Mesothelial cell of epicardium (in vitro differentiated cells): Measurements from ENCODE around the gene IL37. TPM values are rescaled to one million over a fixed set of nuclear protein-coding genes. Genes with fewer than 3 reads are reported as not detected.

ENCODE experiments used
- DNase-seq, 2 experiments: peaks; one replicate each; pipeline ENCODE4 v3.0.0; 2021; ENCODE audit warnings: low spot score in 2 of 2; ENCODE audit not compliant: unreplicated experiment in 2 of 2
- H3K27ac Mint-ChIP-seq: 2 replicates; pipeline ENCODE4 v1.8.0; 2021; ENCODE audit warnings: mixed read lengths
- H3K27me3 Mint-ChIP-seq: 2 replicates; pipeline ENCODE4 v1.8.0; 2021; ENCODE audit warnings: low read depth, mixed read lengths
- H3K36me3 Mint-ChIP-seq: 2 replicates; pipeline ENCODE4 v1.8.0; 2021; ENCODE audit warnings: mixed read lengths
- H3K4me1 Mint-ChIP-seq: 2 replicates; pipeline ENCODE4 v1.8.0; 2021; ENCODE audit warnings: mixed read lengths
- H3K4me3 Mint-ChIP-seq: 2 replicates; pipeline ENCODE4 v1.8.0; 2021; ENCODE audit warnings: mild to moderate bottlenecking, moderate library complexity, mixed read lengths
- H3K9me3 Mint-ChIP-seq: 2 replicates; pipeline ENCODE4 v1.8.0; 2021; ENCODE audit warnings: mixed read lengths
- CTCF ChIP-seq: fragments of 200-600 bp; sonication (generic); IDR thresholded peaks from one replicate; pipeline ENCODE4 v1.5.0; 2021; ENCODE audit warnings: antibody characterized with exemption; ENCODE audit not compliant: unreplicated experiment
- total RNA-seq: library from RNA; stranded (reverse); gene quantifications from 3 replicates; pipeline ENCODE4 v1.2.1, GENCODE V29; 2021

IL37 gene
- total RNA-seq, 1 donor from 2014 or later = not detected

GRCh38 chr2:112920923-112921532, 10.1 kb downstream of the IL37 start:
- no peaks in the 10 kb centered on the region for H3K36me3 Mint-ChIP-seq

GRCh38 chr2:112921982-112922381, 11.0 kb downstream of the IL37 start:
- Mint-ChIP-seq H3K36me3 (no peaks in the 10 kb centered on the region), H3K9me3 (peaks cover 5% of the 10 kb centered on the region), H3K4me3 (no peak overlapping the region), H3K4me1 (no peaks in the 10 kb centered on the region), H3K27me3 (peaks cover 39% of the 10 kb centered on the region), H3K27ac (no peak overlapping the region)
- TF ChIP-seq CTCF = no peak
- DNase-seq = no peak

More at GRCh38 chr2:112920923-112921532, 10.1 kb downstream of the IL37 start:
- no peak for TF ChIP-seq CTCF
- Mint-ChIP-seq H3K9me3 (peaks cover 5% of the 10 kb centered on the region), H3K27me3 (peaks cover 35% of the 10 kb centered on the region), H3K4me1 (no peaks in the 10 kb centered on the region), H3K27ac (no peak overlapping the region), H3K4me3 (no peak overlapping the region)
- no peak for DNase-seq

- H3K27ac Mint-ChIP-seq = no peak overlapping the region
- no peaks in the 10 kb centered on the region for H3K36me3 Mint-ChIP-seq
- H3K9me3 Mint-ChIP-seq = peaks cover 5% of the 10 kb centered on the region
- no peak overlapping the region for H3K4me3 Mint-ChIP-seq
- H3K27me3 Mint-ChIP-seq = peaks cover 32% of the 10 kb centered on the region
- DNase-seq = no peak
- H3K4me1 Mint-ChIP-seq = no peaks in the 10 kb centered on the region
- no peak for TF ChIP-seq CTCF
These were observed 12.4 kb downstream of the IL37 start for GRCh38 chr2:112923237-112923966.

GRCh38 chr2:112923967-112924338, 13.0 kb downstream of the IL37 start:
- H3K27me3 Mint-ChIP-seq = peaks cover 32% of the 10 kb centered on the region
- DNase-seq = no peak
- H3K9me3 Mint-ChIP-seq = peaks cover 5% of the 10 kb centered on the region
- no peak overlapping the region for H3K4me3 Mint-ChIP-seq
- H3K27ac Mint-ChIP-seq = no peak overlapping the region
- H3K4me1 Mint-ChIP-seq = no peaks in the 10 kb centered on the region
- no peaks in the 10 kb centered on the region for H3K36me3 Mint-ChIP-seq
- TF ChIP-seq CTCF = no peak

- no peaks in the 10 kb centered on the region for H3K36me3 Mint-ChIP-seq
- peaks cover 5% of the 10 kb centered on the region for H3K9me3 Mint-ChIP-seq
- no peak overlapping the region for H3K4me3 Mint-ChIP-seq
- no peak overlapping the region for H3K27ac Mint-ChIP-seq
- H3K27me3 Mint-ChIP-seq = peaks cover 32% of the 10 kb centered on the region
- no peak for TF ChIP-seq CTCF
- H3K4me1 Mint-ChIP-seq = no peaks in the 10 kb centered on the region
- DNase-seq = no peak
These were observed 13.4 kb downstream of the IL37 start for GRCh38 chr2:112924360-112924759.
